Ascending aorta (tissue), 2 donors: Measurements from ENCODE around the gene XPO6. TPM values are rescaled to one million over a fixed set of nuclear protein-coding genes. Genes with fewer than 3 reads are reported as not detected.

Experiments used
- DNase-seq, 2 donors: peaks; one replicate each; pipeline ENCODE4 v3.0.0-alpha.2; 2019; ENCODE audit warnings: low spot score in 2 of 2
- H3K27ac ChIP-seq, 2 donors: fragments of 200-600 bp; sonication (generic); one replicate each; pipeline ENCODE4 v1.5.1; 2016 to 2017; ENCODE audit warnings: mild to moderate bottlenecking in 1 of 2
- H3K27me3 ChIP-seq: fragments of 200-600 bp; sonication (generic); one replicate; pipeline ENCODE4 v1.5.1; 2017
- H3K36me3 ChIP-seq, 2 donors: fragments of 200-600 bp; sonication (generic); one replicate each; pipeline ENCODE4 v1.5.1; 2016
- H3K4me1 ChIP-seq, 2 donors: fragments of 200-600 bp; sonication (generic); one replicate each; pipeline ENCODE4 v1.5.1; 2016 to 2017; ENCODE audit warnings: mild to moderate bottlenecking in 1 of 2
- H3K4me3 ChIP-seq, 2 donors: fragments of 200-600 bp; sonication (generic); one replicate each; pipeline ENCODE4 v1.5.1; 2016 to 2017; ENCODE audit warnings: mild to moderate bottlenecking in 1 of 2
- H3K9me3 ChIP-seq, 2 donors: fragments of 200-600 bp; sonication (generic); one replicate each; pipeline ENCODE4 v1.5.1; 2016
- intact Hi-C: fragments of 100-400 bp; cut with DNase I; formaldehyde crosslinking; loops from one replicate; pipeline ENCODE4 v1.15.1; 2023
- total RNA-seq: library from RNA; depleted of rRNA; stranded (reverse); fragments of >200 nt; gene quantifications from one replicate; pipeline ENCODE4 v1.1.0, GENCODE V29; 2016
- TF ChIP-seq, protein P1 (sequence below), 3 experiments: fragments of 200-600 bp in 2 of 3; fragments of 450-650 bp in 1 of 3; sonication (generic) in 2 of 3; IDR thresholded peaks; one replicate each; pipeline ENCODE4 v1.5.1; 2016 to 2019; ENCODE audit warnings: antibody characterized with exemption in 3 of 3, mild to moderate bottlenecking in 1 of 3, moderate library complexity in 1 of 3

The XPO6 gene
- total RNA-seq, 1 donor from 2014 or later = 180 TPM

DNA sequence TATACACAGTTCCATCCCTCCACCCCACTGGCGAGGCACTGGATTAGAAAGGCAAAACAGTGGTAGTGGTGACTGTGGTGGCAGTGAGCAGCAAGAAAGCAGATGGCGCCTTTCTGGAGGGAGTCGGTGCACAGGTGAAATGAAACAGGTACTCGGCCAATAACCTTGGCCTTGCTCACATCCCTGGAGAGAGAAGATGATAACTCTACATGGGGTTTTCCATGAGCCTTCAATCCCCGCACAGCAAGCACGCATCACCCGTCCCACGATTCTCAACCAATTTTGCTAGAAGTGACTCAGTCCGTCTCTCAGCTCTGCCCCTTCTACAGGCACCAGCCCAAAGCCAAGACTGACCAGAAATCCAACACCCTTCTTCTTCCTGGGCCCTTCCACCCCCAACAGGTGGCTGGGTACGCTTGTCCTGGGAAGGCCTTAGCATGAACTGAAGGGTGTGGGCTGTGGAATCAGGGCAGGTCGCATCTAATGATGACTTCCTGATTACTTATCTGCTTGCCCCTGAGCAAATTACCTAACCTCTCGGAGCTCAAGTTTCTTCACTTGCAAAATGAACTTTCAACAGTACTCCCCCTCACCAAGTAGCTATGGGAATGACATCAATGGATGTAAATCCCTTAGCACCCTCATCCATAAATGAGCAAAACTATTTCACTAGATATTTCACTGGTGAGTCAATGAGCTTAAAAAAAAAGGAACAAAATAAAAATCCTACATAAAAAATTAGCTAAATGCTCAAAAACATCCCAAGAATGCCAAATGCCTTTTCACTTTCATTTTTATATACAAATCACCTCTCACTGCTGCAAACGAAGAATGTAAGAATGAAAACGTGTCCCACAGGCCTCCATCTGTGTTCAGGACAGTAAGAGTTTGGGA is 18.0 kb downstream of the XPO6 start:
- H3K27ac ChIP-seq = peak overlapping the region; percentile 24 to 41
- DNase-seq = peak in 1 of 2 donors; percentile 58
- intact Hi-C loops = no loop called here

DNA sequence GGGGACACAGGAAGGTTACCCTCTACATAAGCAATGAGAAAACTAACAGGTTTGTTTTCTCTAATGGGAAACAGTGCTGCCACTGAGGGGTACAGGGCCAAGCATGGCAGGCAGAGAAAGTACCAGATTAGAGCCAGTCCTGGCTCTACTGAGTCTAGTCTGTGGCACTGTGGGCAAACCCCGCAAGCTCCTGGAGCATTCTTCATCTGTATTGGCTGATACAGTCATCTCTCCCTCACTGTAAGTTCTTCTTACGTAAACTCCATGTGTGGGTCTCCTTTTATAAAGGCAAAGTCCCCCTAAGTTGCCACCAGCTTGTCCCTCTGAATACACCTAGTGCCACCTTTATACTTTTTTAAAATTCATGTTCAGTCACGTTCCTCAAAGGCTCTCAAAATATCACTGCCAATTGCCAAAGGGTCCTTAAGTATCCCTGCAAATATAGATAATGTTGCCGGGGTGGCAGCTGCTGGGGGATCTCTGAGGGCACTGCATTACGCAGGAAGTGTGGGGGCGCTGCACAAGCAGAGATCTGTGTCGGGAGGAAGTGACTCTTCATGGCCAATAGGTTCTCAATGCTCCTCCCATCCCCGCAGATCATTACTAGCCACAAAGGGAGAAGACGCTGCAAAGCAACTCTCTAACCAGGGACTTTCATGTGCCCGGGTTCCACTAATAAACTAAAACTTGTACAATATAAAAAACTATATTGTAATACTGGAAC is 18.8 kb downstream of the XPO6 start:
- Histone ChIP-seq H3K4me1 (peaks cover 0 to 14% of the 10 kb centered on the region in 2 donors), H3K27ac (peak overlapping the region in 1 of 2 donors; percentile 41), H3K27me3 (no peaks in the 10 kb centered on the region), H3K9me3 (no peaks in the 10 kb centered on the region), H3K36me3 (peaks cover 0 to 3% of the 10 kb centered on the region in 2 donors), H3K4me3 (no peak overlapping the region)
- TF ChIP-seq, protein P1, sequence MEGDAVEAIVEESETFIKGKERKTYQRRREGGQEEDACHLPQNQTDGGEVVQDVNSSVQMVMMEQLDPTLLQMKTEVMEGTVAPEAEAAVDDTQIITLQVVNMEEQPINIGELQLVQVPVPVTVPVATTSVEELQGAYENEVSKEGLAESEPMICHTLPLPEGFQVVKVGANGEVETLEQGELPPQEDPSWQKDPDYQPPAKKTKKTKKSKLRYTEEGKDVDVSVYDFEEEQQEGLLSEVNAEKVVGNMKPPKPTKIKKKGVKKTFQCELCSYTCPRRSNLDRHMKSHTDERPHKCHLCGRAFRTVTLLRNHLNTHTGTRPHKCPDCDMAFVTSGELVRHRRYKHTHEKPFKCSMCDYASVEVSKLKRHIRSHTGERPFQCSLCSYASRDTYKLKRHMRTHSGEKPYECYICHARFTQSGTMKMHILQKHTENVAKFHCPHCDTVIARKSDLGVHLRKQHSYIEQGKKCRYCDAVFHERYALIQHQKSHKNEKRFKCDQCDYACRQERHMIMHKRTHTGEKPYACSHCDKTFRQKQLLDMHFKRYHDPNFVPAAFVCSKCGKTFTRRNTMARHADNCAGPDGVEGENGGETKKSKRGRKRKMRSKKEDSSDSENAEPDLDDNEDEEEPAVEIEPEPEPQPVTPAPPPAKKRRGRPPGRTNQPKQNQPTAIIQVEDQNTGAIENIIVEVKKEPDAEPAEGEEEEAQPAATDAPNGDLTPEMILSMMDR (IDR thresholded peaks at IDR 0.05) = no peak
- intact Hi-C loops = no loop called here
- no peak for DNase-seq

More for the DNA sequence above, 18.0 kb downstream of the XPO6 start:
- Histone ChIP-seq H3K4me3 (no peak overlapping the region), H3K27me3 (no peaks in the 10 kb centered on the region), H3K36me3 (peaks cover 0 to 3% of the 10 kb centered on the region in 2 donors), H3K9me3 (no peaks in the 10 kb centered on the region), H3K4me1 (peaks cover 0 to 14% of the 10 kb centered on the region in 2 donors)
- TF ChIP-seq, protein P1 (IDR thresholded peaks at IDR 0.05) = no peak

DNA sequence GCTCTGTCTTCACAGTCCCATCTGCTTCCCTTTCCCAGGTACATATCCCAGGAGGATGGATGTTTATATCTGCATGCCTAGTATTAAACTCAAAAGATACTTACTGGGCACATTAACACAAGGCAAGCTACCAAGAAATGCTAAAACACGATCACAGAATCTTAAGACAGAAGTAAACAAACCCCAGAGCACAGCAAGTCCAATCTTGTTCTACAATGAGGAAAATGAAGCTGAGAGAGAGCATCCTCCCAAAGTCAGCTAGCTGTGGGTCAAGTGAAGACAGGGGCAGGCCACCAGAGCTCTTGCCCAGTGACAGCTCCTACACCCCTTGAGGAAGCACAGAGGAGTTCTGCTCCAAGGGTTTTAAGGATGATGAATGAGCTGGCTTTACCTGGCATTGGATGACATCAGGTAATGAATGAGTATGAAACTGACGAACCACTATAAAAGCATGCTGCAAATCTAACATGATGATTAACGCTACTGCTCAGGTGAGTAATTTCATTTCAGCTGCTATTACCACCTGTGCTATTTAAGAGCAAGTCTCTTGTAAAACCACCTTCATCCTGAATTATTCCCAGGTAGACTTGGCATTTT is 20.3 kb downstream of the XPO6 start:
- Histone ChIP-seq H3K4me3 (no peak overlapping the region), H3K9me3 (no peaks in the 10 kb centered on the region), H3K27ac (no peak overlapping the region), H3K36me3 (peaks cover 0 to 3% of the 10 kb centered on the region in 2 donors), H3K4me1 (peaks cover 0 to 14% of the 10 kb centered on the region in 2 donors), H3K27me3 (no peaks in the 10 kb centered on the region)
- DNase-seq = no peak
- intact Hi-C loops = no loop called here
- TF ChIP-seq, protein P1 (IDR thresholded peaks at IDR 0.05) = no peak

DNA sequence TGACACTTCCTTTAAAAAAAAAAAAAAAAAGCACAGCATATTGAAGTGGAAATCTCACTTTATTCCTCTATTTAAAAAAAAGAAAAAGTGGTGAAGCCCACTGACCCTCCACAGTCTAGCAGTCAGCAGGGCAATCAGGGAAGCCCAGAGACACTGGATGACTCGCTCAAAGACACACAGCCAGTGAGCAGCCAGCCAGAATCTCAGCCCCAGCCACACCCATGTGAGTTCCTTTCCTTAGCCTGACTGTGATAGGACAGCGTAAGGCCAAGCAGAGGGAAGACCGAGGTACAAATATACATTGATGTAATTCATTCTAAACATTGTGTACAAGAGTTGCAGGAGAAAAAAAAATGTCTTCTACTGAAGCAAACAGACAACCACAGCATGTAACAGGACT is 22.5 kb downstream of the XPO6 start:
- intact Hi-C loops = no loop called here
- Histone ChIP-seq H3K27ac (no peak overlapping the region), H3K27me3 (no peaks in the 10 kb centered on the region), H3K36me3 (no peaks in the 10 kb centered on the region), H3K4me1 (peaks cover 0 to 9% of the 10 kb centered on the region in 2 donors), H3K9me3 (no peaks in the 10 kb centered on the region), H3K4me3 (no peak overlapping the region)
- TF ChIP-seq, protein P1 (IDR thresholded peaks at IDR 0.05) = no peak
- DNase-seq = no peak

DNA sequence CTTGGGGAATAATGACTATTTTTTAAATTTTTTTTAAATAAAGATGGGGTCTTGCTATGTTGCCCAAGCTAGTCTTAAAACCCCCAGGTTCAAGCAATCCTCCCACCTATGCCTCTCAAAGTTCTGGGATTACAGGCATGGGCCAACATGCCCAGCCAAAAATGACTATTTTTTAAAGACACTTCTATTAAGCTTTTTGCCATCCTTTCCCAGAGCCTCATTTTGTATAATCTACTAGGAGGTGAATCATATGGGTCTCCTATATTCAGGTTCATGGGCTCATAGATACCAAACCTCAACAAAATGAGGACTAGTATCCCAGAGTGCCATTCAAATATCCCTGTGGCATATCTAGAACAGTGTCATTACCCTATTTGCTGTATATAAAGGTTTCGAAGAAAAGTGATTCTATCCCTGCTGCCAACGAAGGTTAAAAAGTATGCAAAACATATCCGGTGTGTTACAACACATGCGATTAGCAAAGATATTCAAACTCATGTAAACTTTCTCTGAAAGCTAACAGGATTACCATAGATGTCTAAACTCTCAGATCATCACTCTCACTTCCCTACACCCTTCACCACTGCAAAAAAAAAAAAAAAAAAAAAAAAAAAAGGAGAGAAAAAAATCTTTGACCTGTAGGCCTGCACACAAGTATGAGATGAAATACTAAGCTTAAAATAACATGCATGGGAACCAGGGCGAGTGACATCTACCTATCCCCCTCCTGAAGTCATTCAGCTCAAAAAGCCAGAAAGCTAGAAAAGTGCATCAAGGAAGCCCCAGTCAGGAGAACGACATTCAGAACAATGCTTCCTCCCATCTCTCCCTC is 23.5 kb downstream of the XPO6 start:
- peak overlapping the region in 1 of 2 donors; percentile 18 for H3K27ac ChIP-seq
- intact Hi-C loops = no loop called here
- TF ChIP-seq, protein P1 (IDR thresholded peaks at IDR 0.05) = no peak
- H3K4me3 ChIP-seq = no peak overlapping the region
- peaks cover 0 to 7% of the 10 kb centered on the region in 2 donors for H3K4me1 ChIP-seq
- no peaks in the 10 kb centered on the region for H3K27me3 ChIP-seq
- H3K36me3 ChIP-seq = no peaks in the 10 kb centered on the region
- H3K9me3 ChIP-seq = no peaks in the 10 kb centered on the region
- no peak for DNase-seq
